Measurements from ENCODE around the gene ZNF254.
"Not testable (repeated sequence)": the region's sequence is repeated elsewhere in the genome, so short reads cannot be mapped to it uniquely, and the experiment has no call there.

Gene ZNF254

GRCh38 chr19:24086974-24087595, at the start of gene ZNF254:
Gene ZNF254 (plus strand): TSS chr19:24087187. CDS start chr19:24087308, 121 bp downstream.
- Histone ChIP-seq H3K36me3 (peaks cover 24 to 42% (median 39%) of the 10 kb centered on the region in 11 experiments), H3K4me2 (peak within 1 kb of the TSS; percentile 61 to 89 (median 82)), H3K27me3 (no peaks in the 10 kb centered on the region), H3K9me3 (replicated peaks in 1 of 11) (peaks cover 21 to 43% (median 40%) of the 10 kb centered on the region in 11 experiments), H3K4me3 (peak within 1 kb of the TSS; percentile 70 to 93 (median 82)), H4K20me1 (peaks cover 0 to 14% (median 0%) of the 10 kb centered on the region in 11 experiments; a peak in 1 of 22 replicates), H3K4me1 (peaks cover 6 to 17% (median 10%) of the 10 kb centered on the region in 10 experiments; a peak in 16 of 20 replicates), H3K9ac (peak within 1 kb of the TSS; percentile 96 to 99 (median 98)), H3K27ac (peak within 1 kb of the TSS; percentile 91 to 100 (median 98))
- no peak for TF ChIP-seq Cebpa-rat (IDR thresholded peaks at IDR 0.05)

- Histone ChIP-seq H3K9me3 (replicated peaks in 1 of 11) (peaks cover 0 to 57% (median 47%) of the 10 kb centered on the region in 11 experiments; a peak in 20 of 22 replicates), H3K27ac (no peak overlapping the region), H3K9ac (no peak overlapping the region), H3K4me2 (no peak overlapping the region), H3K4me1 (peaks cover 4 to 15% (median 8%) of the 10 kb centered on the region in 10 experiments; a peak in 17 of 20 replicates), H3K36me3 (peaks cover 79 to 94% (median 86%) of the 10 kb centered on the region in 11 experiments), H4K20me1 (peaks cover 7 to 80% (median 42%) of the 10 kb centered on the region in 11 experiments; a peak in 14 of 22 replicates), H3K27me3 (no peaks in the 10 kb centered on the region), H3K4me3 (no peak overlapping the region)
- no peak for TF ChIP-seq Cebpa-rat (IDR thresholded peaks at IDR 0.05)
Measured at GRCh38 chr19:24040621-24041020, 46.4 kb upstream of the ZNF254 start.

GRCh38 chr19:24041326-24041725, 45.7 kb upstream of the ZNF254 start:
- not testable (repeated sequence) for H3K9ac ChIP-seq, H3K4me3 ChIP-seq, H3K4me1 ChIP-seq, H3K27ac ChIP-seq, H3K4me2 ChIP-seq, H3K27me3 ChIP-seq
- H3K36me3 ChIP-seq = peaks cover 76 to 94% (median 86%) of the 10 kb centered on the region in 11 experiments
- H4K20me1 ChIP-seq = peaks cover 7 to 79% (median 41%) of the 10 kb centered on the region in 11 experiments; a peak in 13 of 22 replicates
- H3K9me3 ChIP-seq (replicated peaks in 1 of 11) = peaks cover 0 to 50% (median 42%) of the 10 kb centered on the region in 11 experiments; a peak in 20 of 22 replicates

- Histone ChIP-seq H3K9ac (no peak overlapping the region), H4K20me1 (peaks cover 0 to 40% (median 16%) of the 10 kb centered on the region in 11 experiments; a peak in 7 of 22 replicates), H3K27me3 (no peaks in the 10 kb centered on the region), H3K36me3 (peaks cover 81 to 97% (median 91%) of the 10 kb centered on the region in 11 experiments), H3K4me3 (no peak overlapping the region), H3K4me1 (no peaks in the 10 kb centered on the region), H3K4me2 (no peak overlapping the region), H3K27ac (no peak overlapping the region), H3K9me3 (replicated peaks in 1 of 11) (0 out of 22 replicates have a peak, but pooled peaks cover 0 to 5% (median 0%) of the 10 kb centered on the region in 11 experiments)
- no peak for TF ChIP-seq Cebpa-rat (IDR thresholded peaks at IDR 0.05)
Measured at GRCh38 chr19:24046550-24046949, 40.4 kb upstream of the ZNF254 start.

GRCh38 chr19:24048261-24048660, 38.7 kb upstream of the ZNF254 start:
- no peaks in the 10 kb centered on the region for H3K9me3 ChIP-seq (replicated peaks in 1 of 11)
- peaks cover 0 to 28% (median 11%) of the 10 kb centered on the region in 11 experiments; a peak in 8 of 22 replicates for H4K20me1 ChIP-seq
- no peak overlapping the region for H3K4me3 ChIP-seq
- H3K27me3 ChIP-seq = no peaks in the 10 kb centered on the region
- no peak for TF ChIP-seq Cebpa-rat (IDR thresholded peaks at IDR 0.05)
- no peaks in the 10 kb centered on the region for H3K4me1 ChIP-seq
- peaks cover 86 to 100% (median 97%) of the 10 kb centered on the region in 11 experiments for H3K36me3 ChIP-seq
- H3K4me2 ChIP-seq = no peak overlapping the region
- H3K27ac ChIP-seq = no peak overlapping the region
- no peak overlapping the region for H3K9ac ChIP-seq

- H3K9ac ChIP-seq = no peak overlapping the region
- H3K9me3 ChIP-seq (replicated peaks in 1 of 11) = no peaks in the 10 kb centered on the region
- no peak overlapping the region for H3K4me2 ChIP-seq
- peaks cover 93 to 100% (median 99%) of the 10 kb centered on the region in 11 experiments for H3K36me3 ChIP-seq
- peaks cover 0 to 8% (median 0%) of the 10 kb centered on the region in 10 experiments; a peak in 2 of 20 replicates for H3K4me1 ChIP-seq
- H4K20me1 ChIP-seq = peaks cover 0 to 23% (median 9%) of the 10 kb centered on the region in 11 experiments; a peak in 10 of 22 replicates
- no peak for TF ChIP-seq Cebpa-rat (IDR thresholded peaks at IDR 0.05)
- H3K27me3 ChIP-seq = no peaks in the 10 kb centered on the region
- H3K4me3 ChIP-seq = no peak overlapping the region
- H3K27ac ChIP-seq = no peak overlapping the region
Measured at GRCh38 chr19:24049537-24049936, 37.5 kb upstream of the ZNF254 start.

GRCh38 chr19:24051516-24051915, 35.5 kb upstream of the ZNF254 start:
- Histone ChIP-seq H3K36me3 (peaks cover 97 to 100% (median 99%) of the 10 kb centered on the region in 11 experiments), H3K4me1 (peaks cover 0 to 11% (median 0%) of the 10 kb centered on the region in 10 experiments; a peak in 2 of 20 replicates), H3K27me3 (no peaks in the 10 kb centered on the region), H3K4me2 (no peak overlapping the region), H3K9me3 (replicated peaks in 1 of 11) (no peaks in the 10 kb centered on the region), H4K20me1 (peaks cover 0 to 10% (median 5%) of the 10 kb centered on the region in 11 experiments; a peak in 7 of 22 replicates), H3K4me3 (no peak overlapping the region), H3K27ac (no peak overlapping the region), H3K9ac (no peak overlapping the region)
- TF ChIP-seq Cebpa-rat (IDR thresholded peaks at IDR 0.05) = no peak

GRCh38 chr19:24052811-24053210, 34.2 kb upstream of the ZNF254 start:
- Histone ChIP-seq H3K4me3 (no peak overlapping the region), H4K20me1 (peaks cover 0 to 10% (median 0%) of the 10 kb centered on the region in 11 experiments; a peak in 6 of 22 replicates), H3K27me3 (no peaks in the 10 kb centered on the region), H3K4me2 (no peak overlapping the region), H3K9me3 (replicated peaks in 1 of 11) (no peaks in the 10 kb centered on the region), H3K27ac (no peak overlapping the region), H3K36me3 (peaks cover 97 to 100% (median 99%) of the 10 kb centered on the region in 11 experiments), H3K4me1 (peaks cover 0 to 11% (median 0%) of the 10 kb centered on the region in 10 experiments; a peak in 2 of 20 replicates), H3K9ac (no peak overlapping the region)
- no peak for TF ChIP-seq Cebpa-rat (IDR thresholded peaks at IDR 0.05)

- Histone ChIP-seq H3K9ac (no peak overlapping the region), H4K20me1 (peaks cover 0 to 9% (median 0%) of the 10 kb centered on the region in 11 experiments; a peak in 5 of 22 replicates), H3K27ac (no peak overlapping the region), H3K4me1 (peaks cover 0 to 11% (median 0%) of the 10 kb centered on the region in 10 experiments; a peak in 2 of 20 replicates), H3K36me3 (peaks cover 97 to 100% (median 99%) of the 10 kb centered on the region in 11 experiments), H3K27me3 (no peaks in the 10 kb centered on the region), H3K4me3 (no peak overlapping the region), H3K4me2 (no peak overlapping the region), H3K9me3 (replicated peaks in 1 of 11) (no peaks in the 10 kb centered on the region)
- TF ChIP-seq Cebpa-rat (IDR thresholded peaks at IDR 0.05) = no peak
Measured at GRCh38 chr19:24053601-24054000, 33.4 kb upstream of the ZNF254 start.

Measured in BLaER1 treated with 17β-estradiol and CSF1 and Interleukin-3, amounts not matched to agents 10 nM and 100 nM (cell line).